AG04449 (cell line): ENCODE measurements around the gene PTCH2.
"Not testable (repeated sequence)": the region's sequence is repeated elsewhere in the genome, so short reads cannot be mapped to it uniquely, and the experiment has no call there.

ENCODE experiments used
- CTCF ChIA-PET: fragments of 350-600 bp; formaldehyde crosslinking; extraction: SDS; loops from one replicate; lab custom pipeline; 2021; ENCODE audit warnings: antibody characterized with exemption; lab: Yijun Ruan, JAX
- POLR2A ChIA-PET: fragments of 400-600, 350-600 bp; formaldehyde crosslinking; extraction: SDS; loops from one replicate; lab custom pipeline; 2020; ENCODE audit warnings: antibody characterized with exemption, inconsistent platforms; lab: Yijun Ruan, JAX
- DNase-seq: peaks from one replicate; pipeline ENCODE4 v3.0.0-alpha.2; 2010; ENCODE audit warnings: low read depth, low spot score
- H3K4me3 ChIP-seq: 2 replicates; pipeline ENCODE4 v1.5.1; 2011; ENCODE audit warnings: low read depth, mild to moderate bottlenecking, control low read depth, low read length
- TF ChIP-seq, protein P1 (sequence below): IDR thresholded peaks from one replicate; pipeline ENCODE4 v1.5.1; 2011; ENCODE audit warnings: mild to moderate bottlenecking, moderate library complexity, low read length, control low read depth, inconsistent platforms; ENCODE audit not compliant: insufficient read depth; ENCODE audit errors: missing control alignments

Gene PTCH2

DNA sequence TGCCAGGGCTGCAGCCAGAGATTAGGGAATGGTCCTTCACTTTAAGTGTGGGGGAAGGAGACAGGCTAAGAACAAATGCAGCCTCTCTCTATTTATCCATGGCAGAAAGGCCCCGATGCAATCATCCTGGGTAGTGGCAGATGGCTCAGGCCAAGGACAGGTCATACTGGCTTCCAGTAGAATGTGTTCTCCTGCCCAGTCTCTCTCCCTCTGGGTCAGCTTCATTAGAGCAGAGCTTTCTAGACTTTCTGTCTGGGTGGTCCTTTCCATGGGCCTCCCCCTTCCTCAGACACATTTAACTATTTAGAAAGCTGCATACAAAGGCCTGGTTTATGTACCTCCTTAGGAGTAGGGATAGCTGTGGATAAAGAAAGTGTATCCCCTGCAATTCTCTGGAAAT is 4.8 kb upstream of the PTCH2 start:
- H3K4me3 ChIP-seq: no peak overlapping the region
- no peak for DNase-seq
- TF ChIP-seq, protein P1, sequence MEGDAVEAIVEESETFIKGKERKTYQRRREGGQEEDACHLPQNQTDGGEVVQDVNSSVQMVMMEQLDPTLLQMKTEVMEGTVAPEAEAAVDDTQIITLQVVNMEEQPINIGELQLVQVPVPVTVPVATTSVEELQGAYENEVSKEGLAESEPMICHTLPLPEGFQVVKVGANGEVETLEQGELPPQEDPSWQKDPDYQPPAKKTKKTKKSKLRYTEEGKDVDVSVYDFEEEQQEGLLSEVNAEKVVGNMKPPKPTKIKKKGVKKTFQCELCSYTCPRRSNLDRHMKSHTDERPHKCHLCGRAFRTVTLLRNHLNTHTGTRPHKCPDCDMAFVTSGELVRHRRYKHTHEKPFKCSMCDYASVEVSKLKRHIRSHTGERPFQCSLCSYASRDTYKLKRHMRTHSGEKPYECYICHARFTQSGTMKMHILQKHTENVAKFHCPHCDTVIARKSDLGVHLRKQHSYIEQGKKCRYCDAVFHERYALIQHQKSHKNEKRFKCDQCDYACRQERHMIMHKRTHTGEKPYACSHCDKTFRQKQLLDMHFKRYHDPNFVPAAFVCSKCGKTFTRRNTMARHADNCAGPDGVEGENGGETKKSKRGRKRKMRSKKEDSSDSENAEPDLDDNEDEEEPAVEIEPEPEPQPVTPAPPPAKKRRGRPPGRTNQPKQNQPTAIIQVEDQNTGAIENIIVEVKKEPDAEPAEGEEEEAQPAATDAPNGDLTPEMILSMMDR: no peak
- ChIA-PET POLR2A (no interaction called here), CTCF (interaction anchor here (1.2 kb wide), 1 partner anchor 12 kb away, joined by 5 read pairs; no protein-coding TSS in a partner anchor)

DNA sequence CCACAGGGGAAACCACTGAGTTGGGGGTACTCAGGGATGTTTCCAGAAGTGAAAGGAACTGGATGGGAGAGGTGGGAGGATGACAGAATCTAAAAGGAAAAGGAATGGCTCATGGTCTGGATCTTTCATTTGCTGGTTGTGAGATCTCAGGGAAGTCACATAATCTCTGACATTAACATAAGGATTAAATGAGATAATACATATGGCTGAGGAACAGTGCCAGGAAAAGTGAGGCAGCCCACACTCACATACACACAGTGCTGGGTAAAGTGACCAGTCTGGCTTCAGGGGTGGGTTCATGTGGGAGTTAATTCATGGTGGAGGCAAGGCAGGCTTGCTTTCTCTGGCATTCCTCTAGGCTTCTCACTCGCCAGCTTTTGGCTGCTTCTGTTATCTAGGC is 3.9 kb upstream of the PTCH2 start:
- ChIA-PET POLR2A (no interaction called here), CTCF (interaction anchor here (2.9 kb wide), 1 partner anchor 11 kb away, joined by 12 read pairs; no protein-coding TSS in a partner anchor)
- no peak overlapping the region for H3K4me3 ChIP-seq
- TF ChIP-seq, protein P1: no peak
- DNase-seq: no peak

DNA sequence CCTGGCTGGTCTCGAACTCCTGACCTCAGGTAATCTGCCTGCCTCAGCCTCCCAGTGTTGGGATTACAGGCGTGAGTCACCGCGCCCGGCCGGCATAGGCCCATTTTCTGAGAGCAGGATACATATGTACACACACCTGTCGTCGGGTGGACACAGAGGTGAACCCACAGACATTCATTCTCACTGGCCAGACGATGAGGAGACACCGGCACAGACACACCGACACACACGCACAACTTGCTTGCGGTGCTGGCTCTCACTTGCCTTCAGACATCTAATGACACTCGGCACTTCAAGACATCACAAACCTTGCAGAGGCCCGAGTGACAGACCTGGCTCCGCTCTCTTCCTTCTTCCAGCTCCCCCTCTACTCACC is 579 bp downstream of the PTCH2 start:
- CTCF ChIA-PET: interaction anchor here (1.0 to 2.0 kb wide), 3 partner anchors 8 to 42 kb away, joined by 3 to 6 read pairs (median 3); partner anchors contain the start of gene PLK3

DNA sequence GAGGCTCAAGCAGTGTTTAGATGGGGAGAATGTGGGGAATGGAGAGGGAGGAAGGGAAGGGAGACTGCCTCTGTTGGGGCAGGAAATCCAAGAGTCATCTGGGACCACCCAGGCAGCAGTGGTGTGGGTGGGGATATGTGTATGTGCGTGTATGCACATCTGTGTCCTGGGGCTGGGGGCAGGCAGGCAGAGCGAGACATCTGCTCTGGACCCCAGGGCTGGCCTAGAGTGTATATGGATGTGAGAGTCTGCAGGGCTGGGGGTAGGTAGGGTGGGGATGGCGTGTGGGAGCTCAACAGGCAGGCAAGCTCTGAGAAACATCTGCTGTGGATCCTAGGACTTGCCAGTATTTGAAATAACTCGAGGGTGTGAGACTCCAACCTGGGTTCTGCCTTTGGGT is 3.5 kb downstream of the PTCH2 start:
- TF ChIP-seq, protein P1: no peak
- DNase-seq: no peak
- CTCF ChIA-PET: interaction anchor here (10.5 kb wide), 1 partner anchor 172 kb away, joined by 92 read pairs; the partner anchor contains the start of genes HECTD3 and UROD
- H3K4me3 ChIP-seq: no peak overlapping the region
- POLR2A ChIA-PET: no interaction called here

More for the DNA sequence above, 579 bp downstream of the PTCH2 start:
- TF ChIP-seq, protein P1: no peak
- POLR2A ChIA-PET: interaction anchor here (0.6 to 1.4 kb wide), 4 partner anchors 23 to 169 kb away, joined by 3 to 11 read pairs (median 4); partner anchors contain the start of genes EIF2B3, HECTD3 and UROD
- DNase-seq: no peak
- peak overlapping the region; percentile 61 for H3K4me3 ChIP-seq

DNA sequence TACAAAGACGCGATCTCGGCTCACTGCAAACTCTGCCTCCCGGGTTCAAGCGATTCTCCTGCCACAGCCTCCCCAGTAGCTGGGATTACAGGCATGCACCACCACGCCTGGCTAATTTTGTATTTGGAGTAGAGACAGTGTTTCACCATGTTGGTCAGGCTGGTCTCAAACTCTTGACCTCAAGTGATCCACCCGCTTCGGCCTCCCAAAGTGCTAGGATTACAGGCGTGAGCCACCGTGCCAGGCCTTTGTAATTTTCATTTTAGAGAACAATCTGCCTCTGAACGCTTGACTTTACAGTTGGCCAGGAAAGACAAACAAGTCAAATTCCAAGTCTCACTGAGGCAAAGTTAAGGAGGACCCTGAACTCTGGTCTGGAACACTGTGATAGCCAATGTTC is 4.8 kb downstream of the PTCH2 start:
- DNase-seq, H3K4me3 ChIP-seq: not testable (repeated sequence)
- POLR2A ChIA-PET: interaction anchor here (0.7 kb wide), 1 partner anchor 173 kb away, joined by 3 read pairs; the partner anchor contains the start of gene HECTD3
- CTCF ChIA-PET: interaction anchor here (1.3 to 10.5 kb wide), 7 partner anchors 8 to 462 kb away, joined by 3 to 92 read pairs (median 5); partner anchors contain the start of genes HECTD3, RNU5D-1 and UROD

DNA sequence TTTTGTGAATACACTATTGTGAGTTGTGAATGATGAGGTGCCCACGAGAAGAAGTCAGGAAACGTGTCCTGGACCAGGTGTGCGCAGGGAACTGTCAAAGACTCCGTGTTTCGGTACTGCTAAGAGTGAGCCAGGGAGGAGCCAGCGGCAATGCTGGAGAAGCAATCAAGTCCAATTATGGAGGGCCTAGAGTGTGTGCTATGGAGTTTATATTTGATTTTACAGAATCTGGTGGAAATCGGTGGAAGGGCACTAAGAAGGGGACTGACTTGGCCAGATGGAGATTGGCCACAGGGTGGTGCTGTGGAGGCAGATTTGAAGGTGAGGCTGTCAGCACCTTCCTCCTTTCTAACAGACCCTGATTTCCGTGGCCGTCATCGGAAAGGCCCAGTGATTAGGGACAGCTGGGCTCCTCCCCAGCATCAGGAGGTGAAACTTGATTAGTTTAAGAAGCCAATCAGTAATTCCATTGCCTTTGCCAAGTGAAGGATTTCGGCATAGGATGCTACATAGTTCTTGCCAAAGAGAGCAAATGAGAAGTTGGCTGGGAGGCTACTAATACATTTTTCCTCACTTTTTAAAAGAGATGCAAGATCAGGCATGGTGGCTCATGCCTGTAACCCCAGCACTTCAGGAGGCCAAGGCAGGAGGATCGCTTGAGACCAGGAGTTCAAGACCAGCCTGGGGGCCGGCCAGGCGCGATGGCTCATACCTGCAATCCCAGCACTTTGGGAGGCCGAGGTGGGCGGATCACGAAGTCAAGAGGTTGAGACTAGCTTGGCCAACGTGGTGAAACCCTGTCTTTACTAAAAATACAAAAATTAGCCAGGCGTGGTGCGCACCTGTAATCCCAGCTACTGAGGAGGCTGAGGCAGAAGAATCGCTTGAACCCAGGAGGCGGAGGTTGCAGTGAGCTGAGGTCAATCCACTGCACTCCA is 7.0 kb downstream of the PTCH2 start:
- CTCF ChIA-PET: interaction anchor here (0.6 to 10.5 kb wide), 19 partner anchors 10 to 469 kb away, joined by 3 to 92 read pairs (median 3); partner anchors contain the start of genes HECTD3, PLK3 and UROD
- POLR2A ChIA-PET: no interaction called here
- no peak overlapping the region for H3K4me3 ChIP-seq
- TF ChIP-seq, protein P1: peak; percentile 87
- no peak for DNase-seq
